HCT116 (cell line): Measurements from ENCODE around the gene ZNF746. TPM values are rescaled to one million over a fixed set of nuclear protein-coding genes. Genes with fewer than 3 reads are reported as not detected.
A peak's percentile ranks its signal among the peaks of the same experiment; 100 is the strongest.

Experiments used
- ATAC-seq: fragments of 200-7000 bp; cut with Tn5 transposase; 2 replicates; pipeline ENCODE4 v1.9.1; 2020; ENCODE audit warnings: mild to moderate bottlenecking, moderate library complexity
- BruUV-seq: library from RNA; stranded (reverse); fragments of 400-500 nt; replicated peaks from 2 replicates; lab custom pipeline; 2021; lab: Mats Ljungman, UMichigan
- CTCF ChIA-PET: fragments of 300-600 bp; sonication (Branson Sonifier 250); formaldehyde crosslinking; loops from one replicate; lab custom pipeline; 2021; ENCODE audit warnings: antibody characterized with exemption; lab: Charles Lee
- POLR2A ChIA-PET: fragments of 300-600, 350-600 bp; sonication (Branson Sonifier 250); formaldehyde crosslinking; loops from one replicate; lab custom pipeline; 2021; ENCODE audit warnings: antibody characterized with exemption; lab: Charles Lee
- RAD21 ChIA-PET, 2 experiments: fragments of 300-600 bp; sonication (Branson Sonifier 250); formaldehyde crosslinking; loops; one replicate each; lab custom pipeline; 2023; ENCODE audit warnings: low total read pairs in 2 of 2; ENCODE audit not compliant: uncharacterized antibody in 2 of 2, unreplicated experiment in 2 of 2, low non-redundant PET in 1 of 2; lab: Charles Lee
- DNase-seq: peaks from one replicate; pipeline ENCODE4 v3.0.0-alpha.2; 2010; ENCODE audit warnings: low read depth, low spot score
- H2AFZ ChIP-seq: fragments of 200-600 bp; shearing (Covaris generic), sonication (generic); 2 replicates; pipeline ENCODE4 v1.6.1; 2017; ENCODE audit warnings: low read depth, mixed run types, mixed read lengths, antibody characterized with exemption, low read length; ENCODE audit not compliant: poor library complexity, severe bottlenecking
- H3K27ac ChIP-seq: 2 replicates; pipeline ENCODE4 v1.5.1; 2012; ENCODE audit warnings: low read depth, low read length
- H3K27me3 ChIP-seq: fragments of 200-600 bp; sonication (generic); 2 replicates; pipeline ENCODE4 v1.6.1; 2016; ENCODE audit warnings: mixed run types, low read length, mixed read lengths; ENCODE audit not compliant: insufficient read depth
- H3K36me3 ChIP-seq, 2 experiments: fragments of 200-500 bp in 1 of 2; fragments of 200-600 bp in 1 of 2; sonication (Bioruptor generic) in 1 of 2; sonication (generic) in 1 of 2; 2 replicates each; pipeline versions ENCODE4 v1.5.1 to v1.6.1; 2014 to 2016; ENCODE audit warnings: low read length in 2 of 2, inconsistent platforms in 1 of 2, mixed read lengths in 1 of 2, mixed run types in 1 of 2; ENCODE audit not compliant: insufficient read depth in 2 of 2, control insufficient read depth in 1 of 2
- H3K4me1 ChIP-seq, 2 experiments: fragments of 200-600 bp in 1 of 2; sonication (generic) in 1 of 2; 2 replicates each; pipeline versions ENCODE4 v1.5.1 to v1.6.1; 2012 to 2017; ENCODE audit warnings: low read length in 2 of 2, inconsistent platforms in 1 of 2, mild to moderate bottlenecking in 1 of 2, mixed read lengths in 1 of 2, mixed run types in 1 of 2, moderate library complexity in 1 of 2; ENCODE audit not compliant: insufficient read depth in 2 of 2, control insufficient read depth in 1 of 2
- H3K4me2 ChIP-seq: fragments of 200-600 bp; sonication (generic); 2 replicates; pipeline ENCODE4 v1.6.1; 2017; ENCODE audit warnings: mixed run types, low read length, mixed read lengths
- H3K4me3 ChIP-seq, 2 experiments: fragments of 200-600 bp in 1 of 2; sonication (generic) in 1 of 2; replicated peaks in 1 of 2; 2 replicates each; pipeline ENCODE4 v1.5.1; 2011 to 2016; ENCODE audit warnings: low read length in 2 of 2, control low read depth in 1 of 2, low read depth in 1 of 2, mild to moderate bottlenecking in 1 of 2, mixed read lengths in 1 of 2, mixed run types in 1 of 2
- H3K79me2 ChIP-seq: fragments of 200-600 bp; sonication (generic); 2 replicates; pipeline ENCODE4 v1.6.1; 2017; ENCODE audit warnings: mild to moderate bottlenecking, mixed run types, low read length, moderate library complexity, mixed read lengths; ENCODE audit not compliant: insufficient read depth
- H3K9ac ChIP-seq: fragments of 200-600 bp; sonication (generic); 2 replicates; pipeline ENCODE4 v1.6.1; 2016; ENCODE audit warnings: low read length, mixed read lengths
- H3K9me2 ChIP-seq: fragments of 200-600 bp; sonication (generic), shearing (Covaris generic); 2 replicates; pipeline ENCODE4 v1.6.1; 2017; ENCODE audit warnings: mixed run types, mild to moderate bottlenecking, moderate library complexity; ENCODE audit not compliant: insufficient read depth
- H3K9me3 ChIP-seq, 2 experiments: fragments of 200-500 bp in 1 of 2; fragments of 200-600 bp in 1 of 2; sonication (Bioruptor generic) in 1 of 2; sonication (generic) in 1 of 2; 2 replicates each; pipeline ENCODE4 v1.6.1; 2014 to 2017; ENCODE audit warnings: low read length in 2 of 2, mixed read lengths in 2 of 2, inconsistent platforms in 1 of 2, low read depth in 1 of 2, mild to moderate bottlenecking in 1 of 2, mixed run types in 1 of 2, moderate library complexity in 1 of 2; ENCODE audit not compliant: control insufficient read depth in 1 of 2, insufficient read depth in 1 of 2
- H4K20me1 ChIP-seq: fragments of 200-600 bp; sonication (generic), shearing (Covaris generic); 2 replicates; pipeline ENCODE4 v1.6.1; 2017; ENCODE audit warnings: mixed run types, mild to moderate bottlenecking, moderate library complexity; ENCODE audit not compliant: insufficient read depth
- CBX3 ChIP-seq: IDR thresholded peaks from 2 replicates; pipeline ENCODE4 v1.6.1; 2012; ENCODE audit warnings: low read depth
- CEBPB ChIP-seq: IDR thresholded peaks from 2 replicates; pipeline ENCODE4 v1.6.1; 2012; ENCODE audit warnings: low read depth
- ELF1 ChIP-seq: IDR thresholded peaks from 2 replicates; pipeline ENCODE4 v1.6.1; 2012; ENCODE audit warnings: low read depth, borderline replicate concordance
- EZH2 ChIP-seq: fragments of 200-600 bp; sonication (generic); IDR thresholded peaks from 2 replicates; pipeline ENCODE4 v1.6.1; 2017; ENCODE audit warnings: antibody characterized with exemption, mixed run types
- EZH2phosphoT487 ChIP-seq: fragments of 200-600 bp; IDR thresholded peaks from 2 replicates; pipeline ENCODE4 v1.6.1; 2018; ENCODE audit warnings: antibody characterized with exemption, borderline replicate concordance
- FOSL1 ChIP-seq: IDR thresholded peaks from 2 replicates; pipeline ENCODE4 v1.6.1; 2012; ENCODE audit warnings: low read depth
- POLR2A ChIP-seq: IDR thresholded peaks from 2 replicates; pipeline ENCODE4 v1.7.0; 2011; ENCODE audit warnings: borderline replicate concordance; ENCODE audit not compliant: insufficient read depth, insufficient read length; ENCODE audit errors: extremely low read depth
- POLR2AphosphoS5 ChIP-seq: IDR thresholded peaks from 2 replicates; pipeline ENCODE4 v1.6.1; 2011; ENCODE audit warnings: mild to moderate bottlenecking, low read depth, low read length, moderate library complexity
- RAD21 ChIP-seq: IDR thresholded peaks from 2 replicates; pipeline ENCODE4 v1.6.1; 2012; ENCODE audit warnings: low read depth, mild to moderate bottlenecking
- SP1 ChIP-seq: IDR thresholded peaks from 2 replicates; pipeline ENCODE4 v1.6.1; 2012; ENCODE audit warnings: low read depth
- SRF ChIP-seq: IDR thresholded peaks from 2 replicates; pipeline ENCODE4 v1.6.1; 2012; ENCODE audit warnings: low read depth
- ZFX ChIP-seq: fragments of 450-650 bp; IDR thresholded peaks from 2 replicates; pipeline ENCODE4 v1.6.1; 2017
- intact Hi-C: fragments of 100-400 bp; cut with micrococcal nuclease; formaldehyde crosslinking; loops from 2 replicates; pipeline ENCODE4 v1.10.0; 2022
- total RNA-seq: library from RNA; stranded (reverse); gene quantifications from one replicate; pipeline ENCODE4 v1.2.1, GENCODE V29; 2021; ENCODE audit not compliant: unreplicated experiment
- TF ChIP-seq, protein P1 (sequence below): IDR thresholded peaks from 2 replicates; pipeline ENCODE4 v1.6.1; 2012
- TF ChIP-seq, protein P2 (sequence below): IDR thresholded peaks from 2 replicates; pipeline ENCODE4 v1.6.1; 2012; ENCODE audit warnings: low read depth

Gene ZNF746
- total RNA-seq, 1 experiment from 2014 or later = 18.7 TPM

DNA sequence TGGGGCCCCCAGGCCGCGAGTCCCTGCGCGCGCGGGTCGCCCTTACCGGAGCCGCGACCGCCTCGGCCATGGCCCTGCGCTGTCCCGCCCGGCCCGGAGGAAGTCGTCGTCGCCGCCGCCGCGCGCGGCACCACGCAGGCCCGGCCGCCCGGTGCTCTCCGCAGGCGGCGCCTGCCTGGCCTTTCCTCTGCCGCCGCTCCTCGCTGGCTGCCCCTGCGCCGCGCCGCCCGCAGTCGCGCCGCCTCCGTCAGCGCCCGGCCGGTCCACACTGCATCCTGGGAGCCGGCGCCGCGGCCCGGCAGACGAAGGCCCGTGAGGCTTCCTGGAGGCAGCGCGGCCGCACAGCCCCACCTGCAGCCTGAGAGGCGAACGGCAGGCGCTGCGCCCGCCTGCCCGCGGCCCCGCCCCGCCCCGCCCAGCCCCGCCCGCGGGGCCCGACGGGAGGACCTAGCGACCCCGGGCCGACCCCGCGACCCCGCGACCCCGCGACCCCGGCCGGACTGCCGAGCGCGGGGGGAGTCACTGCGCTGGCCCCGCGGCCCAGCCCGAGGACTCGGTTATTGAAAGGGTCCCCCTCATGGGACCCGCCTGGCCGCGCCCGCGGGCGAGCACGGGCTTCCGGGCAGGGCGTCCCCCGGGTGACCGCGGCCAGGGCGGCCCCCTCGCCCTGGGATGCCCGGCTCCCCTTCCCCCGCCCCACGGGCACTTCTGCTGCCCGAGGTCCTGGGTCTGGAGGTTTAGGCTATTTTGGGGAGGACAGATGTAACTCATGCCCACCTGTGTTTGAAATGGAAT, at the start of gene ZNF746 (continued):
- TF ChIP-seq CBX3 (no peak; the same call in 1 of the 2 replicates), EZH2 (no peak), SRF (peak; percentile 17; the same call in 1 of the 2 replicates), RAD21 (peak; percentile 68), SP1 (no peak)
- TF ChIP-seq, protein P1, sequence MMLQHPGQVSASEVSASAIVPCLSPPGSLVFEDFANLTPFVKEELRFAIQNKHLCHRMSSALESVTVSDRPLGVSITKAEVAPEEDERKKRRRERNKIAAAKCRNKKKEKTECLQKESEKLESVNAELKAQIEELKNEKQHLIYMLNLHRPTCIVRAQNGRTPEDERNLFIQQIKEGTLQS = no peak

DNA sequence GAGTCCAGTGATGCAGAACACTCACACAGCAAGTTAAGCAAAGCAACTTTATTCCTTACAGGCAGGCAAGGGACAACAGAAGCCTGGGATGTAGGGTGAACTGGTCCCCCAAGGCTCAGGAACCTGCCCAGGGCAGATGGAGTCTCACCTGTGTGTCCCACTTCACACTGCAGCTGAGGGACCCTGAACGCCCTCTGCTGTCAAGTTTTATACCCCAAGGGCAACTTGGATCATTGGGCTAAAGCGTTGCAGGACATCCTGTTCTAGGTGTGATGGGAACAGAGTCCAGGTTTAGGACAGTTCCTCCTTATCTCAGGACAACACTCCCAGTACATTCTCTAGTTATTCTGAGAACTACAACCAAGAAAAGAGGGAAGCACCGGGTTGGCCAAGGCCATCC, 49.5 kb upstream of the ZNF746 start:
- no peaks in the 10 kb centered on the region for H4K20me1 ChIP-seq
- RAD21 ChIA-PET = no interaction called here
- H3K27ac ChIP-seq = no peak overlapping the region
- H3K79me2 ChIP-seq = no peaks in the 10 kb centered on the region
- H3K36me3 ChIP-seq = peaks cover 21 to 29% of the 10 kb centered on the region in 2 experiments
- H3K4me1 ChIP-seq = no peaks in the 10 kb centered on the region
- intact Hi-C loops = no loop called here
- ATAC-seq = no peak
- no peaks in the 10 kb centered on the region for H3K9me2 ChIP-seq
- no peak for DNase-seq
- H3K27me3 ChIP-seq = no peaks in the 10 kb centered on the region
- no peak overlapping the region for H3K4me2 ChIP-seq
- H2AFZ ChIP-seq = no peak overlapping the region
- CTCF ChIA-PET = no interaction called here
- no peak for TF ChIP-seq EZH2
- POLR2A ChIA-PET = no interaction called here
- no peak overlapping the region for H3K9ac ChIP-seq
- no TSS peak for BruUV-seq
- no peaks in the 10 kb centered on the region for H3K9me3 ChIP-seq
- H3K4me3 ChIP-seq = no peak overlapping the region

GRCh38 chr7:149546331-149546730, 48.7 kb upstream of the ZNF746 start:
- Histone ChIP-seq H3K36me3 (peaks cover 15 to 24% of the 10 kb centered on the region in 2 experiments), H3K4me3 (no peak overlapping the region), H3K9me2 (no peaks in the 10 kb centered on the region), H3K79me2 (no peaks in the 10 kb centered on the region), H2AFZ (no peak overlapping the region), H3K9me3 (0 out of 4 replicates have a peak, but pooled peaks cover 0 to 4% of the 10 kb centered on the region in 2 experiments), H3K9ac (no peak overlapping the region), H3K27ac (no peak overlapping the region), H3K27me3 (no peaks in the 10 kb centered on the region), H3K4me1 (no peaks in the 10 kb centered on the region), H3K4me2 (no peak overlapping the region), H4K20me1 (no peaks in the 10 kb centered on the region)
- BruUV-seq = no TSS peak
- ChIA-PET POLR2A (no interaction called here), CTCF (no interaction called here), RAD21 (no interaction called here)
- intact Hi-C loops = no loop called here
- ATAC-seq = no peak
- no peak for DNase-seq
- TF ChIP-seq ELF1 (no peak), ZFX (no peak), CBX3 (no peak), CEBPB (no peak), EZH2phosphoT487 (no peak), POLR2A (no peak), SRF (no peak), FOSL1 (no peak), POLR2AphosphoS5 (no peak)
- TF ChIP-seq, protein P2, sequence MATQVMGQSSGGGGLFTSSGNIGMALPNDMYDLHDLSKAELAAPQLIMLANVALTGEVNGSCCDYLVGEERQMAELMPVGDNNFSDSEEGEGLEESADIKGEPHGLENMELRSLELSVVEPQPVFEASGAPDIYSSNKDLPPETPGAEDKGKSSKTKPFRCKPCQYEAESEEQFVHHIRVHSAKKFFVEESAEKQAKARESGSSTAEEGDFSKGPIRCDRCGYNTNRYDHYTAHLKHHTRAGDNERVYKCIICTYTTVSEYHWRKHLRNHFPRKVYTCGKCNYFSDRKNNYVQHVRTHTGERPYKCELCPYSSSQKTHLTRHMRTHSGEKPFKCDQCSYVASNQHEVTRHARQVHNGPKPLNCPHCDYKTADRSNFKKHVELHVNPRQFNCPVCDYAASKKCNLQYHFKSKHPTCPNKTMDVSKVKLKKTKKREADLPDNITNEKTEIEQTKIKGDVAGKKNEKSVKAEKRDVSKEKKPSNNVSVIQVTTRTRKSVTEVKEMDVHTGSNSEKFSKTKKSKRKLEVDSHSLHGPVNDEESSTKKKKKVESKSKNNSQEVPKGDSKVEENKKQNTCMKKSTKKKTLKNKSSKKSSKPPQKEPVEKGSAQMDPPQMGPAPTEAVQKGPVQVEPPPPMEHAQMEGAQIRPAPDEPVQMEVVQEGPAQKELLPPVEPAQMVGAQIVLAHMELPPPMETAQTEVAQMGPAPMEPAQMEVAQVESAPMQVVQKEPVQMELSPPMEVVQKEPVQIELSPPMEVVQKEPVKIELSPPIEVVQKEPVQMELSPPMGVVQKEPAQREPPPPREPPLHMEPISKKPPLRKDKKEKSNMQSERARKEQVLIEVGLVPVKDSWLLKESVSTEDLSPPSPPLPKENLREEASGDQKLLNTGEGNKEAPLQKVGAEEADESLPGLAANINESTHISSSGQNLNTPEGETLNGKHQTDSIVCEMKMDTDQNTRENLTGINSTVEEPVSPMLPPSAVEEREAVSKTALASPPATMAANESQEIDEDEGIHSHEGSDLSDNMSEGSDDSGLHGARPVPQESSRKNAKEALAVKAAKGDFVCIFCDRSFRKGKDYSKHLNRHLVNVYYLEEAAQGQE = no peak
- TF ChIP-seq, protein P1 = no peak
